GM18498 (cell line): ENCODE results near the gene SMYD2.

Source experiments
- ATAC-seq: cut with Tn5 transposase; IDR thresholded peaks from one replicate; pipeline ENCODE4 v1.9.1; 2021; ENCODE audit warnings: mild to moderate bottlenecking, moderate library complexity; ENCODE audit not compliant: unreplicated experiment

SMYD2 gene

GRCh38 chr1:214327514-214327913, 46.6 kb downstream of the SMYD2 start:
- no peak for ATAC-seq

GRCh38 chr1:214328770-214329469, 48.0 kb downstream of the SMYD2 start:
- ATAC-seq: peak; percentile 91

DNA sequence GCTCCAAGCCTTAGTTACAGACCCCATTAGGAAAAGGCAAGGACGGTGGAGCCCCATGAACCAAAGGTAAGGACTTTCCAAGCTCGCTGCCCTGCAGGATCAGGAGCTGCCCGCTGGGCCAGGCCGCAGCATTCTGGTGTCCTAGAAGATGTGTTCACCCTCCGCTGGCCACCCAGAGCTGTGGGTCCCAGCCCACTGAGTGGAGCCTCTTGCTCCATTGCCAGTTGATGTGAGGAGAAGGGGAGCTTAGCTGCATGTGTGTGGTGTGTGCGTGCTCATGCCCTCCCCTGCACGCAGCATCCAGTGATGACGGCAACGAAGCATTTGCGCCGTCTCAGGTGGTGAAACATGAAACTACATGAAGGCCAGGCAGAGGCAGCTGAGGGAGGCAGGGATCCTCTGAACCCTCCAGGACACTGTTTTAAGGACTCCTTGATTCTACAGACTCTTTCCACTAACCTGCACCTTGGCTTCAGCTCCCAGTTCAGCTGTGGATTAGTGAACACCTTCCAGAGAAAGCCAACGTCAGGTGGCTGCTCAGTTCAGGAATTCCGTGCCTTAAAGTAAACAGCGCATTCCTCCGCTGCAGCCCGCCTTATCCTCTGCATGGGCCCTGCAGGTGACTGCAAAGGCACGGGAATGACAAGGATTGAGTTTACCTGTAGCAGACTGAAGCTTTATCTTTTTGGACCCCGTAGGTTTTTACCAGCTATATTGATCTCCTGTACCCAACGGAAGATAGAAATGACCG, 48.7 kb downstream of the SMYD2 start:
- no peak for ATAC-seq

GRCh38 chr1:214330222-214330621, 49.3 kb downstream of the SMYD2 start:
- ATAC-seq: no peak

DNA sequence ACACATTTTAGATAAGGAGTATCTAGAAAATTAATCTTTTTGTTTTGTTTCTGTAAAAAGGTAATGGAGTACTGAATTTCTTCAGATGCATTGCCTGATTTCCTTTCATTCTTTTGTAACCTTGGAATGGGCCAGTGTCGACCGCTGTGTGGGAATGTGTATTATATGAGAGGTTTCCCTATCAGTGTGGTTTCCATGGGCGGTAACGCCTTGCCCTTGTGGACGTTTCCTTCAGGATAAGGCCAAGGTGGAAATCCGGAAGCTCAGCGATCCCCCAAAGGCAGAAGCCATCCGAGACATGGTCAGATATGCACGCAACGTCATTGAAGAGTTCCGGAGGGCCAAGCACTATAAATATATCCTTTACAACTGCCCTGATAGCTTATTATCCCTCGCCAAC, 49.8 kb downstream of the SMYD2 start:
- no peak for ATAC-seq

DNA sequence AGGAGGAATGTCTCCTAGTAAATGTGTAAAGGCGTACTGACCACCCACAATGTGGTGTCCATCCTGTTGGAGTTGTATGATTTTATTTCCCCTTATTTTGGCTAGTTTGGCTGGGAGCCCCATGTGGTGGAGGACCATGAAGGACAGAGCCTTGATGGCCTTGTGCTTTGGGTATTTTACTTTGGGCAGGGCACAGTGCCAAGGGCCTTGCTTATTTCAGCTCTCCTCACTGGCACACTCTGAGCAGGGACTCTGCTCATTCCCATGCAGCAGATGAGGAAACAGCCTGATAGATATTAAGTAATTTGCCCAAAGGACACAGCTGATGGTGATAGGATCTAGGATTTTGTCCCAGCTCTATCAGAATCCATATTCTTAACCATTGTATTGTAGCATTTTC, 50.2 kb downstream of the SMYD2 start:
- no peak for ATAC-seq

GRCh38 chr1:214331827-214332423, 51.0 kb downstream of the SMYD2 start:
- peak; percentile 37 for ATAC-seq

DNA sequence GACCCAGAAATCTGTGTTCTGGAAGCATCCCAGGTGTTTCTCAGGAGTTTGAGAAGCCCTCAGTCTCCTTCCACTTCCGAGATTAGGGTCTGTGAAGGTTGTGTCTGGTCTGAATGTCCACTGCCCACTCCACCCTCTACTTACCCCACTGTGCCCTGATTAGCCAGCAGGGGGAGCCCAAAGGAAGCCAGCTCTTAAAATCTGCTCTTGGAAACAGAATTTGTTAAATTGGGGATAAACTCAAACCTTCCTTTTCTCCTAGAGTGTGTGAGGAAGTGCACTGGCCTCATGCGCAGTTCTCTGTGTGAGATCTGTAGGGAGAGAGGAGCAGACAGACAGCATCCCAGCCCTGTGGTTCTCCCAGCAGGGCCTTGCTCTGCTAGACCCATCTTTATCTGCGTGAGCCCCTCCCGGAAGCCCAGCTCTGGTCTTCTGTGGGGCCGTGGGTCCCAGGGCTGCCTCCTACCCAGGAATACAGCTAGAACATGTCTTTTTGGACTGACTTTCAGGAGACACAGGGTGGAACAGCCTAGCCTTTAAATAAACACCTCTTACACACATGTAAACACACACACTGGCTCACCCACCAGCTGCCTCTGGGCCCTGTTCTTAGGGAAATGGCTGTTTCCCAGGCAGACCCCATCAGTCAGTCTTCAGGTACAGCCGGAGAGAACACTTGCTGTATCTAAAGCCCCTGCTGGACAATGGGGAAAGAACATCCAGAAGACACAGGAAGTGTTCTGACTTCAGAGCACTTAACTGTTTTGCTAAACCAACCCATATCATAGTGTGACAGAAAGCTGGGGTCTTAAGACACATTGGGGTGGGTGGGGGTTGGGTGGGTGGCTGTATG, 52.2 kb downstream of the SMYD2 start:
- peak; percentile 30 for ATAC-seq

GRCh38 chr1:214335567-214335966, 54.6 kb downstream of the SMYD2 start:
- no peak for ATAC-seq

- ATAC-seq: no peak
These were observed 56.1 kb downstream of the SMYD2 start for GRCh38 chr1:214337015-214337414.

- no peak for ATAC-seq
These were observed 56.6 kb downstream of the SMYD2 start for GRCh38 chr1:214337511-214337910.

DNA sequence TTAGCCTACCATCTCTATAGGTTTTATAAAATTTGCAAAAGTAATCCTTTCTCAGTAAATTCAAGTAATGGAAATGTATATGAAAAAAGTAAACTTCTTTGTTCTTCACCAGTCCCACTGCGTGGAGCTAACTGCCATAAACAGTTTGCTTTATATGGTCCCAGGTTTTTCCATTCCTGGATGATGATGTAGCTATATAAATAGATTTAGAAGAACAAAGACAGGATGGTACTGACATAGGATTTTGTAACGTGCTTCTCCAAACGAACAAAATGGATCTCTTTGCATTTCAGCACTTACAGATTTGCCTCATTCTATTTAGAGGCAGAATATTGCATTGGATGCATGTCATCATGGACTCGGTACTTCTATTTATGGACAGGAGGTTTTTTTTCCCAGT, 57.3 kb downstream of the SMYD2 start:
- no peak for ATAC-seq

- ATAC-seq: no peak
These were observed 60.5 kb downstream of the SMYD2 start for GRCh38 chr1:214341459-214341858.

DNA sequence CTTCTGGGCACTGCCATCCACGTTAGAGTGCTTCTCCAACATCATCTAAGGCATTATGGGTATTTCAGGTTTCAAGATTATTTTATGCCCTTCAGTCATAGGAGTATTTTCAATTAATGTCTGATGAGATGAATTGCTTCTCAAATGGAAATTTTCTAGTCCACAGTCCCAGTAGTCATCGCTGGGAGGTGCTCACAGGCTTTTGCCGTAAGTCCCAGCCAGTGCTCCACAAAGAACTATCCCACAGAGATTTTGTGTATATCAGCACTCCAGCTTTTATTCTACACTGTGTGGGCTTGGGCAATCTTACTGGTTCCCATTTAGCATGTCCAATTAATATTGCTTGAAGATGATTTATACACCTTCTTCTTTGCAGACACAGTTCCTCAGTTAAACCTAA, 61.0 kb downstream of the SMYD2 start:
- no peak for ATAC-seq

GRCh38 chr1:214342525-214342924, 61.6 kb downstream of the SMYD2 start:
- no peak for ATAC-seq

DNA sequence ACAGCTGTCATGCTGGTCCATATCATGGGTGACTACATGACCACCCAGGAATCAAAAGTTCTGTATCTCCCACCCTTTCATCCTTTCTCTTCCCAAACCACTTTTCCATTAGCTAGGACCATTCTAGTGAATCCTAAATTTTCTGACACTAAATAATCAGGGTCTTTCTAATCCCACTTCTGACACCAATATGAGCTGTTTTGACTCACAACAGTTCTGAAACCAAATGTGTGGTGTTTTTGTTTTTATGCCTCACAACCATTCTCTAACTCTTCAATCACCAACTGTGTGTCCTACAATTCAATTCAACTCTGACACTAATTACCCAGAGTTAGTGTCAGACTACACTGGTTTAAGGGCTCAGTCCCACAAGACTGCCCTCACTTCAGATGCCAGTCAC, 63.9 kb downstream of the SMYD2 start:
- ATAC-seq: no peak

- no peak for ATAC-seq
These were observed 68.0 kb downstream of the SMYD2 start for GRCh38 chr1:214349008-214349407.

- no peak for ATAC-seq
These were observed 68.8 kb downstream of the SMYD2 start for GRCh38 chr1:214349781-214350180.

DNA sequence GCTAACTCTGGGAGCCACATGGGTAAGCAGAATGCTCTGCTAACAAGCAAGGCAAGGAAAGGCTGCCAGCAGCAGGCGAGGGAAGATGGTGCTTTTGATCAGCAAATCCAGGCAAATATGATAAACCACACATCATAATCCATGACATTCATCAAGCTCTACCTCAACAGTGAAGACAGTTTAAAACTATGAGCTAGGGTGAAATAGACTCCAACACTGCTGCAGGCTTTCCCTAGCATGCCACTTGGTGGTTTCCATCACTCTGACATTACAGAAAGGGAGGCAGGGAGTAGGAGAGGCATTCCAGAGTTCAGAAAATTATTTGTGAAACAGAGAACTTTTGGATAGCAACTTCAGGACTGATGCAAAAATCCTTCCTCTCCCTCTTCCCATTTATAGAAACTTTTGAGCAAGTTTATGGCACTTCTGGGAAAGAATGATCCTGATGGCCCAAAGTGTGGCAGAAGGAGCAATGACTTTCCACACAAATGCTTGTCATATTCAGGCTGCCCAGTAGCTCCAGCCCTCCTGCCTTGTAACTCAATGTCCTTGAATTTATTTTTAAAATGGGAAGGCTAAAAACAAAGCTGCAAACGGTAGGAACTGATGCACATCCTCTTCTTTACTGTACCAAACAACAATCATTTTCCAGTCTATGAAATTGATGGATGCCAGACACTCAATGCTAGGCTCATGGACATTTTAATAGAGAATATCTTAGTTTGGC, 70.8 kb downstream of the SMYD2 start:
- ATAC-seq: no peak

DNA sequence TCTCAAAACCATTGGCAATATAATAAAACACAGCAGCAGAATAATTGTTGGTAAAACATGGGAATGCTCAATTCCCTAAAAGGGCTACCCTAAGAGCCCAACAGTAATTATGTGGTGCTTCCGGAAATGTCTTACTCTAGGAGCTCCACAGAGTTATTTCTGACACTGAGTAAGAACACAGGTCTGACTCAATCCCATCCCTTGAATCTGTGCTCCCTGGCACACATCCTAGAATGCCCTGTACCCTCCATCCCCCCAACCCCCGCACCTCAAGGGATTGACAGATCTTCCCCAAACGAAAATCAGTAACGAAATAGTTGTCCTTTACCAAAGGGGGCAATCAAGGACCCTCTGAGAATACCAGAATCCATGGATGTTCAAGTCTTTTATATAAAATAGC, 71.9 kb downstream of the SMYD2 start:
- ATAC-seq: no peak
